ENCODE measurements around the gene BHLHE41. TPM values are rescaled to one million over a fixed set of nuclear protein-coding genes. Genes with fewer than 3 reads are reported as not detected.

Gene BHLHE41
- total and polyA plus RNA-seq, 2 of the 8 experiments (the other 6 are each of a cell fraction or from before 2014, with no cell fraction given) = 1.1 to 3.4 TPM

DNA sequence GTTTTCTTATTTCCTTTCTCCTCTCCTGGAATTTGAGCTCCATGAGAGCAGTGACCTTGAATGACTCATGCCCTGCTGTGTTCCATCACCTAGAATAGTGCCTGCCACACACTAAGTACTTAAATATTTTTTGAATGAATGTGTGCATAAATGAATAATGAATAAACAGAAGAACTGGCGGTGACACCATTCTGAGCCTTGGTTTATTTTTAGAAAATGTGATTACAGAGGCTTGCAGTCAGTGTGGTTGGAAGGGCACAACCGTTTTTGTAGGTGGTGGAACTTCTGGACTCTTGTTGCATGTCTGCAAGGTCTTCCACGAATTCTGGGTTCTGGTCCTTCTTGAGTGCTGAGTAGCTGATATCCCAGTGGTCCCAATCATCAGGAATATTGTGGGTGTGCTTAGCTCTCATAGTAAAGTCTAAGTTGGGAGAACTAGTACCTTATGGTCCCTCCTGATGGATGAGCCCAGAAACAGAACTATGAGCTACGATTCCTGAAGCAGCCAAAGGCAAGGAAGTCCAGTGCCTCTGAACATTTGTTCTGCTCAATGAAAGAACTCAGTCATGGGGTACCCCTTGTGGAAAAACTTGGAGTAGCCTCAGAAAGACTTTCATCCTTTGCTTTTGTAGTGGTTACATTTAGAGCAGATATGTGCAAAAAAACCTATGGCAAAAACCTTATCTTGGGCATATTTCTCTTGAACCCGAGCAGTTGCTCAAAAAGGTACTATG, 28.8 kb upstream of the BHLHE41 start:
- no peak overlapping the region for H2BK20ac ChIP-seq (ENCODE audit: low read length)
- no peak overlapping the region for H3K4me2 ChIP-seq (ENCODE audit: insufficient read depth in 1 of 2, low read depth in 2 of 2, low read length in 2 of 2)
- no peaks in the 10 kb centered on the region for H3K79me2 ChIP-seq (ENCODE audit: control insufficient read depth in 1 of 2, insufficient read depth in 2 of 2, low read length in 2 of 2)
- DNase-seq (ENCODE audit: low read depth in 1 of 2, low spot score in 2 of 2) (no peak), FAIRE-seq (no peak)
- H4K5ac ChIP-seq (ENCODE audit: insufficient read length, low read depth, low read length) = no peak overlapping the region
- no peak overlapping the region for H3K23ac ChIP-seq (ENCODE audit: insufficient read length)
- WGBS, 2 experiments (ENCODE audit: extremely low coverage in 1 of 2, insufficient coverage in 1 of 2, insufficient read length in 1 of 2, insufficient replicate concordance in 2 of 2, low coverage in 1 of 2, low lambda C conversion rate in 2 of 2, missing lambda C conversion rate in 1 of 2) = 90% methylated on average over 5 of the region's 5 CpGs; no CpG with 5 or more reads in 1 of the 2 experiments
- H3K4ac ChIP-seq (replicated peaks; ENCODE audit: insufficient read length, low read depth, low read length) = no peak overlapping the region
- no peak overlapping the region for H3K27ac ChIP-seq (ENCODE audit: low read depth, low read length)
- H3K9ac ChIP-seq (replicated peaks in 1 of 4; ENCODE audit: extremely low read depth in 1 of 4, low read depth in 3 of 4, low read length in 3 of 4) = no peak overlapping the region
- no peak overlapping the region for H3K4me3 ChIP-seq (ENCODE audit: extremely low read depth in 1 of 4, insufficient read depth in 2 of 4, low read depth in 3 of 4, low read length in 4 of 4)
- no peak overlapping the region for H2BK5ac ChIP-seq (ENCODE audit: low read depth, low read length)
- no peak overlapping the region for H3K14ac ChIP-seq (ENCODE audit: insufficient read length)
- H3K79me1 ChIP-seq (ENCODE audit: low read depth, low read length) = no peaks in the 10 kb centered on the region
- H2BK12ac ChIP-seq (ENCODE audit: low read depth, low read length) = no peak overlapping the region
- no peak overlapping the region for H3K18ac ChIP-seq (ENCODE audit: extremely low read depth, low read length)
- no peak overlapping the region for H2BK15ac ChIP-seq (ENCODE audit: low read length)
- no peaks in the 10 kb centered on the region for H3K9me3 ChIP-seq (ENCODE audit: insufficient read depth in 2 of 2, low read depth in 1 of 2, low read length in 1 of 2)
- no peak overlapping the region for H3K56ac ChIP-seq (replicated peaks; ENCODE audit: insufficient read length, low read depth, low read length)
- H3K36me3 ChIP-seq (ENCODE audit: control insufficient read depth in 2 of 4, insufficient read depth in 4 of 4, low read length in 3 of 4) = no peaks in the 10 kb centered on the region
- ChIA-PET CTCF (ENCODE audit: partially characterized antibody) (interaction anchor here (0.6 to 1.4 kb wide), 10 partner anchors 9 to 182 kb away, joined by 3 to 7 read pairs (median 4); no protein-coding TSS in a partner anchor), POLR2A (ENCODE audit: partially characterized antibody) (no interaction called here)
- no peak overlapping the region for H2AK5ac ChIP-seq (ENCODE audit: low read depth, low read length)
- H4K91ac ChIP-seq (replicated peaks; ENCODE audit: insufficient read length, low read length) = no peak overlapping the region
- no peak overlapping the region for H2AFZ ChIP-seq (ENCODE audit: low read length)
- no peaks in the 10 kb centered on the region for H4K20me1 ChIP-seq (replicated peaks in 1 of 2; ENCODE audit: control insufficient read depth in 1 of 2, insufficient read depth in 2 of 2, low read length in 2 of 2)
- H2BK120ac ChIP-seq (replicated peaks; ENCODE audit: low read depth, low read length) = no peak overlapping the region
- H3K27me3 ChIP-seq (replicated peaks in 1 of 4; ENCODE audit: control insufficient read depth in 3 of 4, extremely low read depth in 1 of 4, insufficient read depth in 3 of 4, low read length in 3 of 4) = no peaks in the 10 kb centered on the region
- H3K23me2 ChIP-seq (ENCODE audit: low read depth, low read length) = no peaks in the 10 kb centered on the region
- H3K4me1 ChIP-seq (replicated peaks in 1 of 4; ENCODE audit: control insufficient read depth in 3 of 4, insufficient read depth in 4 of 4, low read length in 3 of 4) = no peaks in the 10 kb centered on the region
- H4K8ac ChIP-seq (ENCODE audit: extremely low read depth, insufficient read depth, low read length) = no peak overlapping the region
- no peak for TF ChIP-seq RBBP5 (IDR thresholded peaks at IDR 0.05; ENCODE audit: borderline replicate concordance, low read depth, low read length)
- TF ChIP-seq RAD21 (IDR thresholded peaks at IDR 0.05 in 1 of 2, conservative IDR thresholded peaks at IDR 0.05 in 1 of 2; ENCODE audit: low read depth in 2 of 2, low read length in 2 of 2) = peak in 1 of 2 experiments; percentile 21; a peak in 1 of 4 replicates

Data from H1 (cell line).